HCT116 (cell line): ENCODE results near the gene SLC44A3. TPM values are rescaled to one million over a fixed set of nuclear protein-coding genes. Genes with fewer than 3 reads are reported as not detected.

Experiments
- ATAC-seq: fragments of 200-7000 bp; cut with Tn5 transposase; 2 replicates; pipeline ENCODE4 v1.9.1; 2020; ENCODE audit warnings: mild to moderate bottlenecking, moderate library complexity
- BruUV-seq: library from RNA; stranded (reverse); fragments of 400-500 nt; replicated peaks from 2 replicates; lab custom pipeline; 2021; lab: Mats Ljungman, UMichigan
- CTCF ChIA-PET: fragments of 300-600 bp; sonication (Branson Sonifier 250); formaldehyde crosslinking; loops from one replicate; lab custom pipeline; 2021; ENCODE audit warnings: antibody characterized with exemption; lab: Charles Lee
- POLR2A ChIA-PET: fragments of 300-600, 350-600 bp; sonication (Branson Sonifier 250); formaldehyde crosslinking; loops from one replicate; lab custom pipeline; 2021; ENCODE audit warnings: antibody characterized with exemption; lab: Charles Lee
- RAD21 ChIA-PET, 2 experiments: fragments of 300-600 bp; sonication (Branson Sonifier 250); formaldehyde crosslinking; loops; one replicate each; lab custom pipeline; 2023; ENCODE audit warnings: low total read pairs in 2 of 2; ENCODE audit not compliant: uncharacterized antibody in 2 of 2, unreplicated experiment in 2 of 2, low non-redundant PET in 1 of 2; lab: Charles Lee
- DNase-seq: peaks from one replicate; pipeline ENCODE4 v3.0.0-alpha.2; 2010; ENCODE audit warnings: low read depth, low spot score
- H2AFZ ChIP-seq: fragments of 200-600 bp; shearing (Covaris generic), sonication (generic); 2 replicates; pipeline ENCODE4 v1.6.1; 2017; ENCODE audit warnings: low read depth, mixed run types, mixed read lengths, antibody characterized with exemption, low read length; ENCODE audit not compliant: poor library complexity, severe bottlenecking
- H3K27ac ChIP-seq: 2 replicates; pipeline ENCODE4 v1.5.1; 2012; ENCODE audit warnings: low read depth, low read length
- H3K27me3 ChIP-seq: fragments of 200-600 bp; sonication (generic); 2 replicates; pipeline ENCODE4 v1.6.1; 2016; ENCODE audit warnings: mixed run types, low read length, mixed read lengths; ENCODE audit not compliant: insufficient read depth
- H3K36me3 ChIP-seq, 2 experiments: fragments of 200-500 bp in 1 of 2; fragments of 200-600 bp in 1 of 2; sonication (Bioruptor generic) in 1 of 2; sonication (generic) in 1 of 2; 2 replicates each; pipeline versions ENCODE4 v1.5.1 to v1.6.1; 2014 to 2016; ENCODE audit warnings: low read length in 2 of 2, inconsistent platforms in 1 of 2, mixed read lengths in 1 of 2, mixed run types in 1 of 2; ENCODE audit not compliant: insufficient read depth in 2 of 2, control insufficient read depth in 1 of 2
- H3K4me1 ChIP-seq, 2 experiments: fragments of 200-600 bp in 1 of 2; sonication (generic) in 1 of 2; 2 replicates each; pipeline versions ENCODE4 v1.5.1 to v1.6.1; 2012 to 2017; ENCODE audit warnings: low read length in 2 of 2, inconsistent platforms in 1 of 2, mild to moderate bottlenecking in 1 of 2, mixed read lengths in 1 of 2, mixed run types in 1 of 2, moderate library complexity in 1 of 2; ENCODE audit not compliant: insufficient read depth in 2 of 2, control insufficient read depth in 1 of 2
- H3K4me2 ChIP-seq: fragments of 200-600 bp; sonication (generic); 2 replicates; pipeline ENCODE4 v1.6.1; 2017; ENCODE audit warnings: mixed run types, low read length, mixed read lengths
- H3K4me3 ChIP-seq, 2 experiments: fragments of 200-600 bp in 1 of 2; sonication (generic) in 1 of 2; replicated peaks in 1 of 2; 2 replicates each; pipeline ENCODE4 v1.5.1; 2011 to 2016; ENCODE audit warnings: low read length in 2 of 2, control low read depth in 1 of 2, low read depth in 1 of 2, mild to moderate bottlenecking in 1 of 2, mixed read lengths in 1 of 2, mixed run types in 1 of 2
- H3K79me2 ChIP-seq: fragments of 200-600 bp; sonication (generic); 2 replicates; pipeline ENCODE4 v1.6.1; 2017; ENCODE audit warnings: mild to moderate bottlenecking, mixed run types, low read length, moderate library complexity, mixed read lengths; ENCODE audit not compliant: insufficient read depth
- H3K9ac ChIP-seq: fragments of 200-600 bp; sonication (generic); 2 replicates; pipeline ENCODE4 v1.6.1; 2016; ENCODE audit warnings: low read length, mixed read lengths
- H3K9me2 ChIP-seq: fragments of 200-600 bp; sonication (generic), shearing (Covaris generic); 2 replicates; pipeline ENCODE4 v1.6.1; 2017; ENCODE audit warnings: mixed run types, mild to moderate bottlenecking, moderate library complexity; ENCODE audit not compliant: insufficient read depth
- H3K9me3 ChIP-seq, 2 experiments: fragments of 200-500 bp in 1 of 2; fragments of 200-600 bp in 1 of 2; sonication (Bioruptor generic) in 1 of 2; sonication (generic) in 1 of 2; 2 replicates each; pipeline ENCODE4 v1.6.1; 2014 to 2017; ENCODE audit warnings: low read length in 2 of 2, mixed read lengths in 2 of 2, inconsistent platforms in 1 of 2, low read depth in 1 of 2, mild to moderate bottlenecking in 1 of 2, mixed run types in 1 of 2, moderate library complexity in 1 of 2; ENCODE audit not compliant: control insufficient read depth in 1 of 2, insufficient read depth in 1 of 2
- H4K20me1 ChIP-seq: fragments of 200-600 bp; sonication (generic), shearing (Covaris generic); 2 replicates; pipeline ENCODE4 v1.6.1; 2017; ENCODE audit warnings: mixed run types, mild to moderate bottlenecking, moderate library complexity; ENCODE audit not compliant: insufficient read depth
- ATF3 ChIP-seq: IDR thresholded peaks from 2 replicates; pipeline ENCODE4 v1.6.1; 2012
- CBX3 ChIP-seq: IDR thresholded peaks from 2 replicates; pipeline ENCODE4 v1.6.1; 2012; ENCODE audit warnings: low read depth
- CEBPB ChIP-seq: IDR thresholded peaks from 2 replicates; pipeline ENCODE4 v1.6.1; 2012; ENCODE audit warnings: low read depth
- EGR1 ChIP-seq: IDR thresholded peaks from 2 replicates; pipeline ENCODE4 v1.6.1; 2012; ENCODE audit warnings: low read depth
- EZH2 ChIP-seq: fragments of 200-600 bp; sonication (generic); IDR thresholded peaks from 2 replicates; pipeline ENCODE4 v1.6.1; 2017; ENCODE audit warnings: antibody characterized with exemption, mixed run types
- EZH2phosphoT487 ChIP-seq: fragments of 200-600 bp; IDR thresholded peaks from 2 replicates; pipeline ENCODE4 v1.6.1; 2018; ENCODE audit warnings: antibody characterized with exemption, borderline replicate concordance
- FOSL1 ChIP-seq: IDR thresholded peaks from 2 replicates; pipeline ENCODE4 v1.6.1; 2012; ENCODE audit warnings: low read depth
- MAX ChIP-seq: IDR thresholded peaks from 2 replicates; pipeline ENCODE4 v1.6.1; 2012
- POLR2A ChIP-seq: IDR thresholded peaks from 2 replicates; pipeline ENCODE4 v1.7.0; 2011; ENCODE audit warnings: borderline replicate concordance; ENCODE audit not compliant: insufficient read depth, insufficient read length; ENCODE audit errors: extremely low read depth
- POLR2AphosphoS5 ChIP-seq: IDR thresholded peaks from 2 replicates; pipeline ENCODE4 v1.6.1; 2011; ENCODE audit warnings: mild to moderate bottlenecking, low read depth, low read length, moderate library complexity
- RAD21 ChIP-seq: IDR thresholded peaks from 2 replicates; pipeline ENCODE4 v1.6.1; 2012; ENCODE audit warnings: low read depth, mild to moderate bottlenecking
- SIN3A ChIP-seq: IDR thresholded peaks from 2 replicates; pipeline ENCODE4 v1.6.1; 2012; ENCODE audit warnings: low read depth
- SP1 ChIP-seq: IDR thresholded peaks from 2 replicates; pipeline ENCODE4 v1.6.1; 2012; ENCODE audit warnings: low read depth
- TCF7L2 ChIP-seq: IDR thresholded peaks from 2 replicates; pipeline ENCODE4 v1.7.0; 2011; ENCODE audit warnings: borderline replicate concordance, inconsistent platforms; ENCODE audit not compliant: insufficient read depth, insufficient read length; ENCODE audit errors: extremely low read depth
- YY1 ChIP-seq: IDR thresholded peaks from 2 replicates; pipeline ENCODE4 v1.6.1; 2011; ENCODE audit warnings: low read length, low read depth, moderate library complexity, mild to moderate bottlenecking; ENCODE audit not compliant: insufficient replicate concordance; ENCODE audit errors: extremely low read depth
- ZBTB33 ChIP-seq: IDR thresholded peaks from 2 replicates; pipeline ENCODE4 v1.6.1; 2011; ENCODE audit warnings: mild to moderate bottlenecking, low read length, moderate library complexity; ENCODE audit not compliant: insufficient replicate concordance; ENCODE audit errors: extremely low read depth
- ZFX ChIP-seq: fragments of 450-650 bp; IDR thresholded peaks from 2 replicates; pipeline ENCODE4 v1.6.1; 2017
- ZNF274 ChIP-seq: fragments of 200-500 bp; sonication (Bioruptor generic); IDR thresholded peaks from 2 replicates; pipeline ENCODE4 v1.6.1; 2014; ENCODE audit warnings: mild to moderate bottlenecking, low read depth, low read length, inconsistent platforms
- intact Hi-C: fragments of 100-400 bp; cut with micrococcal nuclease; formaldehyde crosslinking; loops from 2 replicates; pipeline ENCODE4 v1.10.0; 2022
- total RNA-seq: library from RNA; stranded (reverse); gene quantifications from one replicate; pipeline ENCODE4 v1.2.1, GENCODE V29; 2021; ENCODE audit not compliant: unreplicated experiment

SLC44A3 gene
- total RNA-seq, 1 experiment from 2014 or later, result 9.6 TPM

GRCh38 chr1:94925004-94925403 lies 104.8 kb downstream of the SLC44A3 start:
- peaks cover 11 to 48% of the 10 kb centered on the region in 2 experiments; a peak in 3 of 4 replicates for H3K4me1 ChIP-seq
- no peaks in the 10 kb centered on the region for H3K27me3 ChIP-seq
- H3K9ac ChIP-seq, result peak overlapping the region; percentile 85
- peak overlapping the region; percentile 69 to 86 for H3K4me3 ChIP-seq
- H4K20me1 ChIP-seq, result peaks cover 19% of the 10 kb centered on the region; the same call in 1 of the 2 replicates
- ChIA-PET CTCF (no interaction called here), RAD21 (no interaction called here), POLR2A (no interaction called here)
- peak overlapping the region; percentile 95 for H3K4me2 ChIP-seq
- TSS peak; percentile 44 for BruUV-seq
- H3K9me2 ChIP-seq, result no peaks in the 10 kb centered on the region
- intact Hi-C loops, result no loop called here
- H3K27ac ChIP-seq, result peak overlapping the region; percentile 89; the same call in 1 of the 2 replicates
- H3K9me3 ChIP-seq, result no peaks in the 10 kb centered on the region
- no peak for ATAC-seq
- TF ChIP-seq EZH2phosphoT487, result no peak
- no peak for TF ChIP-seq FOSL1
- no peak for TF ChIP-seq EZH2
- no peak for TF ChIP-seq EGR1
- no peak for TF ChIP-seq SIN3A
- TF ChIP-seq CEBPB, result no peak
- no peak for TF ChIP-seq SP1
- TF ChIP-seq TCF7L2, result no peak
- H2AFZ ChIP-seq, result no peak overlapping the region
- no peak for DNase-seq
- peaks cover 67% of the 10 kb centered on the region for H3K79me2 ChIP-seq
- 0 out of 4 replicates have a peak, but pooled peaks cover 0 to 6% of the 10 kb centered on the region in 2 experiments for H3K36me3 ChIP-seq

GRCh38 chr1:94925561-94926125 lies 105.5 kb downstream of the SLC44A3 start:
- peaks cover 60% of the 10 kb centered on the region for H3K79me2 ChIP-seq
- no peaks in the 10 kb centered on the region for H3K9me3 ChIP-seq
- CTCF ChIA-PET, result no interaction called here
- peak overlapping the region; percentile 89 for H3K27ac ChIP-seq
- H3K27me3 ChIP-seq, result no peaks in the 10 kb centered on the region
- H2AFZ ChIP-seq, result no peak overlapping the region
- H3K4me2 ChIP-seq, result peak overlapping the region; percentile 95
- no peaks in the 10 kb centered on the region for H3K9me2 ChIP-seq
- H3K36me3 ChIP-seq, result 0 out of 4 replicates have a peak, but pooled peaks cover 0 to 6% of the 10 kb centered on the region in 2 experiments
- ATAC-seq, result peak; percentile 64
- RAD21 ChIA-PET, result no interaction called here
- POLR2A ChIA-PET, result interaction anchor here (1.1 kb wide), 1 partner anchor 11 kb away, joined by 3 read pairs; no protein-coding TSS in a partner anchor
- intact Hi-C loops, result loop anchor here (2.0 kb wide), 2 partner anchors 71 to 115 kb away; no protein-coding TSS in a partner anchor
- peaks cover 11 to 41% of the 10 kb centered on the region in 2 experiments; a peak in 3 of 4 replicates for H3K4me1 ChIP-seq
- peak; percentile 72 for DNase-seq
- H3K4me3 ChIP-seq, result peak overlapping the region; percentile 69 to 86
- no TSS peak for BruUV-seq
- peak overlapping the region; percentile 85 for H3K9ac ChIP-seq
- peaks cover 12% of the 10 kb centered on the region; the same call in 1 of the 2 replicates for H4K20me1 ChIP-seq
- no peak for TF ChIP-seq CBX3
- peak; percentile 70 for TF ChIP-seq SIN3A
- no peak for TF ChIP-seq SP1
- TF ChIP-seq POLR2AphosphoS5, result no peak
- TF ChIP-seq YY1, result no peak
- no peak for TF ChIP-seq ATF3
- TF ChIP-seq EZH2, result no peak
- TF ChIP-seq POLR2A, result no peak
- TF ChIP-seq RAD21, result 0 out of 2 replicates have a peak, but pooled peaks have one; percentile 3
- peak; percentile 53; the same call in 1 of the 2 replicates for TF ChIP-seq MAX
- TF ChIP-seq FOSL1, result peak; percentile 26; the same call in 1 of the 2 replicates
- no peak for TF ChIP-seq EGR1
- TF ChIP-seq ZBTB33, result no peak
- no peak for TF ChIP-seq ZFX
- no peak for TF ChIP-seq ZNF274
- TF ChIP-seq EZH2phosphoT487, result no peak
